Nephron progenitor cell (in vitro differentiated cells): ENCODE measurements around the gene FAM227A.

Experiments
- DNase-seq: peaks from one replicate; pipeline ENCODE4 v3.0.0; 2021
- H3K27ac Mint-ChIP-seq: 2 replicates; pipeline ENCODE4 v1.8.0; 2021; ENCODE audit warnings: mild to moderate bottlenecking, moderate library complexity, mixed read lengths
- H3K27me3 Mint-ChIP-seq: 2 replicates; pipeline ENCODE4 v1.8.0; 2021; ENCODE audit warnings: mild to moderate bottlenecking, low read depth, mixed read lengths; ENCODE audit not compliant: poor library complexity
- H3K36me3 Mint-ChIP-seq: 2 replicates; pipeline ENCODE4 v1.8.0; 2021; ENCODE audit warnings: low read depth, mixed read lengths
- H3K4me1 Mint-ChIP-seq: 2 replicates; pipeline ENCODE4 v1.8.0; 2021; ENCODE audit warnings: mixed read lengths
- H3K4me3 Mint-ChIP-seq: 2 replicates; pipeline ENCODE4 v1.8.0; 2021; ENCODE audit warnings: mild to moderate bottlenecking, moderate library complexity, mixed read lengths
- H3K9me3 Mint-ChIP-seq: 2 replicates; pipeline ENCODE4 v1.8.0; 2021; ENCODE audit warnings: mild to moderate bottlenecking, moderate library complexity, mixed read lengths
- CTCF ChIP-seq: fragments of 200-600 bp; sonication (generic); IDR thresholded peaks from 2 replicates; pipeline ENCODE4 v1.5.0; 2021; ENCODE audit warnings: antibody characterized with exemption

Gene FAM227A

GRCh38 chr22:38700270-38700788 lies 44.1 kb upstream of the FAM227A start:
- H3K4me3 Mint-ChIP-seq = peak overlapping the region; percentile 95
- H3K27me3 Mint-ChIP-seq = no peaks in the 10 kb centered on the region
- H3K27ac Mint-ChIP-seq = peak overlapping the region; percentile 87
- no peak for TF ChIP-seq CTCF
- peak; percentile 83 for DNase-seq
- peaks cover 66% of the 10 kb centered on the region for H3K4me1 Mint-ChIP-seq
- no peaks in the 10 kb centered on the region for H3K9me3 Mint-ChIP-seq
- H3K36me3 Mint-ChIP-seq = peaks cover 9% of the 10 kb centered on the region

GRCh38 chr22:38699784-38700183 lies 43.6 kb upstream of the FAM227A start:
- no peak for DNase-seq
- no peaks in the 10 kb centered on the region for H3K27me3 Mint-ChIP-seq
- TF ChIP-seq CTCF = no peak
- peaks cover 14% of the 10 kb centered on the region for H3K36me3 Mint-ChIP-seq
- H3K9me3 Mint-ChIP-seq = no peaks in the 10 kb centered on the region
- H3K4me3 Mint-ChIP-seq = peak overlapping the region; percentile 95
- H3K27ac Mint-ChIP-seq = peak overlapping the region; percentile 87
- peaks cover 60% of the 10 kb centered on the region for H3K4me1 Mint-ChIP-seq

DNA sequence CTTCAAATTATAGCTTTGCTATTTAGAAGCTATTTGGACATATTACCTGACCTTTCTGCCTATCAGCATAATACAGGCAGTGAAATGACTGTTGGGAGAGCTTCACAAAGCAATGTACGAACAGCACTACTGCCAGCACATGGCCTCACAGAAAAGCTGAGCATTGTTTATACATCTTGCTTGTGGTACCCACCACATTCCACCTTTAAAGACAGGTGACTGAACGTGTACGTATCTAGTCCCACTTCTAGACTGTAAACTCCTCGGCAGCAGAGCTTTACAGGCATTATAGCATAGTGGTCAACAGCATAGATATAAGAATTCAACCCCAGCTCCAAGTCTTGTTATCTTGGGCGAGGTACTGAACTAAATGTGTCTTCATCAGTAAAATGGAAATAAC lies 43.0 kb upstream of the FAM227A start:
- Mint-ChIP-seq H3K27ac (no peak overlapping the region), H3K9me3 (no peaks in the 10 kb centered on the region), H3K27me3 (no peaks in the 10 kb centered on the region), H3K4me3 (peak overlapping the region; percentile 95), H3K36me3 (peaks cover 21% of the 10 kb centered on the region), H3K4me1 (peaks cover 54% of the 10 kb centered on the region)
- TF ChIP-seq CTCF = no peak
- no peak for DNase-seq

DNA sequence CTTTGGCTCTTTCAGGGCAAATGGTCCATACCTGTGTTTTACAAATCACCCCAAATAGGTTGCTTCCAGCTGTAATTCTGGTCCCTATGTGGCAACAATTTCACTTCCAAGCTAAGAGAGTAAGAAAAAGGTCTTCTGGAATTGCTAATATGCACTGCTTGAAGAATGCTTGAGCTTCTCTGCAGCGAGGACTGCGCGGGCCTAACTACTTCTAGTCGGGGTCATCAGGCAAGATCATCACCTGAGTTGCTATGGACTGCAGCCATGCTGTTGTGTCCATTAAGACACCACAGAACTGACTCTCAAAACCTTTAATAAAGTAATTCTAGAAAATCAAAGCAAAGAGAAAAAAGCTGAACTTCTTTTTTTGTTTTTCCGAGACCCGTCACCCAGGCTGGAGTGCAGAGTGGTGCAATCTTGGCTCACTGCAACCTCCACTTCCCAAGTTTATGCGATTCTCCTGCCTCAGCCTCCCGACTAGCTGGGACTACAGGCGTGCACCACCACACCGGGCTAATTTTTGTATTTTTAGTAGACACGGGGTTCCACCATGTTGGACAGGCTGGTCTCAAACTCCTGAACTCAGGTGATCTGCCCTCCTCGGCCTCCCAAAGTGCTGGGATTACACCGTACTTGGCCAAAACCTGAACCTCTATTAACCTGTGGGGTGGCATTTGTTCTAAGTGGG lies 42.4 kb upstream of the FAM227A start:
- H3K9me3 Mint-ChIP-seq = no peaks in the 10 kb centered on the region
- no peak overlapping the region for H3K27ac Mint-ChIP-seq
- TF ChIP-seq CTCF = no peak
- no peaks in the 10 kb centered on the region for H3K27me3 Mint-ChIP-seq
- no peak for DNase-seq
- peaks cover 24% of the 10 kb centered on the region for H3K36me3 Mint-ChIP-seq
- H3K4me1 Mint-ChIP-seq = peaks cover 49% of the 10 kb centered on the region
- H3K4me3 Mint-ChIP-seq = peak overlapping the region; percentile 95

GRCh38 chr22:38697425-38698089 lies 41.4 kb upstream of the FAM227A start:
- Mint-ChIP-seq H3K4me3 (peak overlapping the region; percentile 95), H3K9me3 (no peaks in the 10 kb centered on the region), H3K36me3 (peaks cover 33% of the 10 kb centered on the region), H3K27me3 (no peaks in the 10 kb centered on the region), H3K27ac (no peak overlapping the region), H3K4me1 (peaks cover 49% of the 10 kb centered on the region)
- TF ChIP-seq CTCF = no peak
- DNase-seq = no peak
